ENCODE measurements around the gene MGMT.

The MGMT gene

DNA sequence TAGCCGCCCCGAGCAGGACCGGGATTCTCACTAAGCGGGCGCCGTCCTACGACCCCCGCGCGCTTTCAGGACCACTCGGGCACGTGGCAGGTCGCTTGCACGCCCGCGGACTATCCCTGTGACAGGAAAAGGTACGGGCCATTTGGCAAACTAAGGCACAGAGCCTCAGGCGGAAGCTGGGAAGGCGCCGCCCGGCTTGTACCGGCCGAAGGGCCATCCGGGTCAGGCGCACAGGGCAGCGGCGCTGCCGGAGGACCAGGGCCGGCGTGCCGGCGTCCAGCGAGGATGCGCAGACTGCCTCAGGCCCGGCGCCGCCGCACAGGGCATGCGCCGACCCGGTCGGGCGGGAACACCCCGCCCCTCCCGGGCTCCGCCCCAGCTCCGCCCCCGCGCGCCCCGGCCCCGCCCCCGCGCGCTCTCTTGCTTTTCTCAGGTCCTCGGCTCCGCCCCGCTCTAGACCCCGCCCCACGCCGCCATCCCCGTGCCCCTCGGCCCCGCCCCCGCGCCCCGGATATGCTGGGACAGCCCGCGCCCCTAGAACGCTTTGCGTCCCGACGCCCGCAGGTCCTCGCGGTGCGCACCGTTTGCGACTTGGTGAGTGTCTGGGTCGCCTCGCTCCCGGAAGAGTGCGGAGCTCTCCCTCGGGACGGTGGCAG lies at the start of gene MGMT:
Gene MGMT, plus strand, starts transcription at position 539 of the 656 bp plus-strand sequence.
- DNase-seq (ENCODE audit: low read depth) = peak; percentile 87
- TF ChIP-seq, protein P1, sequence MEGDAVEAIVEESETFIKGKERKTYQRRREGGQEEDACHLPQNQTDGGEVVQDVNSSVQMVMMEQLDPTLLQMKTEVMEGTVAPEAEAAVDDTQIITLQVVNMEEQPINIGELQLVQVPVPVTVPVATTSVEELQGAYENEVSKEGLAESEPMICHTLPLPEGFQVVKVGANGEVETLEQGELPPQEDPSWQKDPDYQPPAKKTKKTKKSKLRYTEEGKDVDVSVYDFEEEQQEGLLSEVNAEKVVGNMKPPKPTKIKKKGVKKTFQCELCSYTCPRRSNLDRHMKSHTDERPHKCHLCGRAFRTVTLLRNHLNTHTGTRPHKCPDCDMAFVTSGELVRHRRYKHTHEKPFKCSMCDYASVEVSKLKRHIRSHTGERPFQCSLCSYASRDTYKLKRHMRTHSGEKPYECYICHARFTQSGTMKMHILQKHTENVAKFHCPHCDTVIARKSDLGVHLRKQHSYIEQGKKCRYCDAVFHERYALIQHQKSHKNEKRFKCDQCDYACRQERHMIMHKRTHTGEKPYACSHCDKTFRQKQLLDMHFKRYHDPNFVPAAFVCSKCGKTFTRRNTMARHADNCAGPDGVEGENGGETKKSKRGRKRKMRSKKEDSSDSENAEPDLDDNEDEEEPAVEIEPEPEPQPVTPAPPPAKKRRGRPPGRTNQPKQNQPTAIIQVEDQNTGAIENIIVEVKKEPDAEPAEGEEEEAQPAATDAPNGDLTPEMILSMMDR (IDR thresholded peaks at IDR 0.05; ENCODE audit: insufficient read depth, low read depth, low read length, missing control alignments) = no peak
- H3K4me3 ChIP-seq (ENCODE audit: low read length) = peak within 1 kb of the TSS; percentile 69

GRCh38 chr10:129417870-129418269 lies 49.2 kb upstream of the MGMT start:
- TF ChIP-seq, protein P1 (IDR thresholded peaks at IDR 0.05; ENCODE audit: insufficient read depth, low read depth, low read length, missing control alignments) = no peak
- no peak overlapping the region for H3K4me3 ChIP-seq (ENCODE audit: low read length)
- no peak for DNase-seq (ENCODE audit: low read depth)

DNA sequence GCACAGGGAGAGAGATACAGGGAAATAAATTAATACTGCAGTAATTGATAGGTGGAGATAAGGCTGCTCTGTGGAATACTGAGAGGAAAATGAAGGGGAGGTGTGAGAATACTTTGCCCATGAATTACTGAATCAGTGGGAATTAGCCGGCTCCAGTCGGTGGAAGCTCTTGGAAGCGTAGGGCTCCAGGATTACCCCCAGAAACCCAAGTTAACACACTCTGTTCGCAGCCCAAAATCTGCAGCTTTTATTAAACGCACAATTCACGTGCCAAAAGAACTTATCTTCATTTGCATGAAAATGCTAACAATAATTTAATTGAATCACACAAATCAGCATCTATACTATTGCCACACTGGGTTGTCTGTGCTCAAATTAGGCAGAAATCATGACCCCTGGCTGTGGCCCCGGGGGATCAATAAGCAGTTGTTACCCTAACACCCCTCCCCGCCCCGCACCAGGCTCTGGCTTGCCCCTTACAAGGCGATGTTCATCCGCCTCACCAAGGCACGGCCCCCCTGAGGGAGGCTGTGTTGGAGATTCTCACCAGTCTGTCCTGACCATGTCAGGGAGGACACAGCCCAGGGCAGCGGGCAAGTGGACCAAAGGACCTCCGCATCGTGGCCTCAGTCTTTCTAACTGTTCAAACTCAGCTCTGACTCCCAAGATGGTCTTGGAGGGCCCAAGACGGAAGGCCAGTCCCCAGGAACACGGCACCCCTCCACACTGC lies 48.4 kb upstream of the MGMT start:
- TF ChIP-seq, protein P1 (IDR thresholded peaks at IDR 0.05; ENCODE audit: insufficient read depth, low read depth, low read length, missing control alignments) = no peak
- no peak overlapping the region for H3K4me3 ChIP-seq (ENCODE audit: low read length)
- DNase-seq (ENCODE audit: low read depth) = no peak

DNA sequence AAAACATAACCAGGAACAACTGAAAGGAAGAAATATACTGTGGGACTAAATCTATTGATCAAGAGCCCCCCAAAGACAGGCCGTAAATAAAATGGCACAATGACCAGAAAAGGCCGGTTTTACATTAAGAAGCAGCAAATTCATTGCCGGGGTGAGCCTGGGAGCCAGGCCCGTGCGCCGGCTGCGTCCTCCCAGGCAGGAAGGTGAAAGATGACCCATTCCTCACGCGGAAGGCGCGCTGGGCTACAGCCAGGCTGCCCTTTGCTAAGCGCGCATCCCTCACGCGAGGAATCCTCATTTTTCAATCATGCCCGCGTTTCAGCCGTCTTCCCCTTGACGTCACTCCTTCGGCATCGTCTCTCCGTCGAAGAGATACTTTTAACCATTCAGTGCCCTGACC lies 47.6 kb upstream of the MGMT start:
- TF ChIP-seq, protein P1 (IDR thresholded peaks at IDR 0.05; ENCODE audit: insufficient read depth, low read depth, low read length, missing control alignments) = no peak

GRCh38 chr10:129421399-129422010 lies 45.5 kb upstream of the MGMT start:
- TF ChIP-seq, protein P1 (IDR thresholded peaks at IDR 0.05; ENCODE audit: insufficient read depth, low read depth, low read length, missing control alignments) = no peak
- H3K4me3 ChIP-seq (ENCODE audit: low read length) = no peak overlapping the region

More for the DNA sequence above, 47.6 kb upstream of the MGMT start:
- H3K4me3 ChIP-seq (ENCODE audit: low read length) = no peak overlapping the region
- DNase-seq (ENCODE audit: low read depth) = no peak

GRCh38 chr10:129424978-129425377 lies 42.1 kb upstream of the MGMT start:
- TF ChIP-seq, protein P1 (IDR thresholded peaks at IDR 0.05; ENCODE audit: insufficient read depth, low read depth, low read length, missing control alignments) = no peak
- no peak for DNase-seq (ENCODE audit: low read depth)
- no peak overlapping the region for H3K4me3 ChIP-seq (ENCODE audit: low read length)

More at GRCh38 chr10:129421399-129422010, 45.5 kb upstream of the MGMT start:
- no peak for DNase-seq (ENCODE audit: low read depth)
